Measurements from ENCODE around the gene CTNND1. TPM values are rescaled to one million over a fixed set of nuclear protein-coding genes. Genes with fewer than 3 reads are reported as not detected.

Gene CTNND1
- total and polyA plus RNA-seq, 2 experiments from 2014 or later = 39.1 to 136 TPM

DNA sequence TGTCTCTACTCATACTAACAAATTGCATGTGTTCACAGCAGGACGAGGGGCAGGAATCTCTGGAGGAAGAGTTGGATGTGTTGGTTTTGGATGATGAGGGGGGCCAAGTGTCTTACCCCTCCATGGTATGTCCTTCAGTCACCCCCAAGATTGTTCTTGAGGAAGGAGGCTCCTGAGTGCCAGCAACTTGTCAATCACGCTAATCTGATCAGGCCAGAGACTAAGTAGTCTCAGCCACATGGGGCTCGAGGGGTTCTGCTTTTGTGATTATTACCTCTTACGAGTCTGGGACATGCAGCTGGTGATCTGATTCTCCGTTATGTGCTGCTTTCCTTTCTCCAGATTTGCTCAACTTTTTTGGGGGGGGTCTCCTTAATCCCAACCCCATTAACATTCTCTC lies 54.3 kb downstream of the CTNND1 start:
- Mint-ChIP-seq H3K27me3 (ENCODE audit: insufficient read depth, low read depth, poor library complexity) (peaks cover 6% of the 10 kb centered on the region), H3K4me3 (no peak overlapping the region), H3K27ac (0 out of 2 replicates have a peak overlapping the region, but pooled peaks have one; percentile 10), H3K36me3 (ENCODE audit: low read depth) (peaks cover 60% of the 10 kb centered on the region), H3K9me3 (no peaks in the 10 kb centered on the region; the same call in 2 of the 3 replicates), H3K4me1 (no peaks in the 10 kb centered on the region)
- Histone ChIP-seq H3F3A (replicated peaks; ENCODE audit: low read depth) (peaks cover 7% of the 10 kb centered on the region; the same call in 1 of the 2 replicates), H3K4me1 (ENCODE audit: insufficient read depth) (no peaks in the 10 kb centered on the region), H3K4me3 (no peak overlapping the region), H3K9me2 (ENCODE audit: insufficient read depth) (no peaks in the 10 kb centered on the region), H3K27me3 (ENCODE audit: insufficient read depth) (no peaks in the 10 kb centered on the region), H4K20me1 (replicated peaks; ENCODE audit: insufficient read depth) (no peaks in the 10 kb centered on the region; the same call in 1 of the 2 replicates), H3K4me2 (no peak overlapping the region), H3K27ac (ENCODE audit: low read depth) (no peak overlapping the region), H3K36me3 (ENCODE audit: insufficient read depth) (peaks cover 53% of the 10 kb centered on the region), H3K79me2 (replicated peaks; ENCODE audit: insufficient read depth) (no peaks in the 10 kb centered on the region), H2AFZ (no peak overlapping the region)
- TF ChIP-seq POLR2AphosphoS5 (IDR thresholded peaks at IDR 0.05; ENCODE audit: low read depth) (no peak), NANOG (IDR thresholded peaks at IDR 0.05; ENCODE audit: borderline replicate concordance) (no peak), EZH2 (IDR thresholded peaks at IDR 0.05; ENCODE audit: low read depth, unreplicated experiment) (no peak), STAT1 (IDR thresholded peaks at IDR 0.05; ENCODE audit: unreplicated experiment) (no peak), ZNF331 (CRISPR knock-in tag; IDR thresholded peaks at IDR 0.05; ENCODE audit: low read depth) (no peak), ZNF114 (CRISPR knock-in tag; IDR thresholded peaks at IDR 0.05) (no peak)
- TF ChIP-seq, protein P1, sequence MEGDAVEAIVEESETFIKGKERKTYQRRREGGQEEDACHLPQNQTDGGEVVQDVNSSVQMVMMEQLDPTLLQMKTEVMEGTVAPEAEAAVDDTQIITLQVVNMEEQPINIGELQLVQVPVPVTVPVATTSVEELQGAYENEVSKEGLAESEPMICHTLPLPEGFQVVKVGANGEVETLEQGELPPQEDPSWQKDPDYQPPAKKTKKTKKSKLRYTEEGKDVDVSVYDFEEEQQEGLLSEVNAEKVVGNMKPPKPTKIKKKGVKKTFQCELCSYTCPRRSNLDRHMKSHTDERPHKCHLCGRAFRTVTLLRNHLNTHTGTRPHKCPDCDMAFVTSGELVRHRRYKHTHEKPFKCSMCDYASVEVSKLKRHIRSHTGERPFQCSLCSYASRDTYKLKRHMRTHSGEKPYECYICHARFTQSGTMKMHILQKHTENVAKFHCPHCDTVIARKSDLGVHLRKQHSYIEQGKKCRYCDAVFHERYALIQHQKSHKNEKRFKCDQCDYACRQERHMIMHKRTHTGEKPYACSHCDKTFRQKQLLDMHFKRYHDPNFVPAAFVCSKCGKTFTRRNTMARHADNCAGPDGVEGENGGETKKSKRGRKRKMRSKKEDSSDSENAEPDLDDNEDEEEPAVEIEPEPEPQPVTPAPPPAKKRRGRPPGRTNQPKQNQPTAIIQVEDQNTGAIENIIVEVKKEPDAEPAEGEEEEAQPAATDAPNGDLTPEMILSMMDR (conservative IDR thresholded peaks at IDR 0.05; ENCODE audit: low read depth in 2 of 2) = no peak
- TF ChIP-seq, protein P2, sequence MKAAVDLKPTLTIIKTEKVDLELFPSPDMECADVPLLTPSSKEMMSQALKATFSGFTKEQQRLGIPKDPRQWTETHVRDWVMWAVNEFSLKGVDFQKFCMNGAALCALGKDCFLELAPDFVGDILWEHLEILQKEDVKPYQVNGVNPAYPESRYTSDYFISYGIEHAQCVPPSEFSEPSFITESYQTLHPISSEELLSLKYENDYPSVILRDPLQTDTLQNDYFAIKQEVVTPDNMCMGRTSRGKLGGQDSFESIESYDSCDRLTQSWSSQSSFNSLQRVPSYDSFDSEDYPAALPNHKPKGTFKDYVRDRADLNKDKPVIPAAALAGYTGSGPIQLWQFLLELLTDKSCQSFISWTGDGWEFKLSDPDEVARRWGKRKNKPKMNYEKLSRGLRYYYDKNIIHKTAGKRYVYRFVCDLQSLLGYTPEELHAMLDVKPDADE (IDR thresholded peaks at IDR 0.05) = no peak
- TF ChIP-seq, protein P3, sequence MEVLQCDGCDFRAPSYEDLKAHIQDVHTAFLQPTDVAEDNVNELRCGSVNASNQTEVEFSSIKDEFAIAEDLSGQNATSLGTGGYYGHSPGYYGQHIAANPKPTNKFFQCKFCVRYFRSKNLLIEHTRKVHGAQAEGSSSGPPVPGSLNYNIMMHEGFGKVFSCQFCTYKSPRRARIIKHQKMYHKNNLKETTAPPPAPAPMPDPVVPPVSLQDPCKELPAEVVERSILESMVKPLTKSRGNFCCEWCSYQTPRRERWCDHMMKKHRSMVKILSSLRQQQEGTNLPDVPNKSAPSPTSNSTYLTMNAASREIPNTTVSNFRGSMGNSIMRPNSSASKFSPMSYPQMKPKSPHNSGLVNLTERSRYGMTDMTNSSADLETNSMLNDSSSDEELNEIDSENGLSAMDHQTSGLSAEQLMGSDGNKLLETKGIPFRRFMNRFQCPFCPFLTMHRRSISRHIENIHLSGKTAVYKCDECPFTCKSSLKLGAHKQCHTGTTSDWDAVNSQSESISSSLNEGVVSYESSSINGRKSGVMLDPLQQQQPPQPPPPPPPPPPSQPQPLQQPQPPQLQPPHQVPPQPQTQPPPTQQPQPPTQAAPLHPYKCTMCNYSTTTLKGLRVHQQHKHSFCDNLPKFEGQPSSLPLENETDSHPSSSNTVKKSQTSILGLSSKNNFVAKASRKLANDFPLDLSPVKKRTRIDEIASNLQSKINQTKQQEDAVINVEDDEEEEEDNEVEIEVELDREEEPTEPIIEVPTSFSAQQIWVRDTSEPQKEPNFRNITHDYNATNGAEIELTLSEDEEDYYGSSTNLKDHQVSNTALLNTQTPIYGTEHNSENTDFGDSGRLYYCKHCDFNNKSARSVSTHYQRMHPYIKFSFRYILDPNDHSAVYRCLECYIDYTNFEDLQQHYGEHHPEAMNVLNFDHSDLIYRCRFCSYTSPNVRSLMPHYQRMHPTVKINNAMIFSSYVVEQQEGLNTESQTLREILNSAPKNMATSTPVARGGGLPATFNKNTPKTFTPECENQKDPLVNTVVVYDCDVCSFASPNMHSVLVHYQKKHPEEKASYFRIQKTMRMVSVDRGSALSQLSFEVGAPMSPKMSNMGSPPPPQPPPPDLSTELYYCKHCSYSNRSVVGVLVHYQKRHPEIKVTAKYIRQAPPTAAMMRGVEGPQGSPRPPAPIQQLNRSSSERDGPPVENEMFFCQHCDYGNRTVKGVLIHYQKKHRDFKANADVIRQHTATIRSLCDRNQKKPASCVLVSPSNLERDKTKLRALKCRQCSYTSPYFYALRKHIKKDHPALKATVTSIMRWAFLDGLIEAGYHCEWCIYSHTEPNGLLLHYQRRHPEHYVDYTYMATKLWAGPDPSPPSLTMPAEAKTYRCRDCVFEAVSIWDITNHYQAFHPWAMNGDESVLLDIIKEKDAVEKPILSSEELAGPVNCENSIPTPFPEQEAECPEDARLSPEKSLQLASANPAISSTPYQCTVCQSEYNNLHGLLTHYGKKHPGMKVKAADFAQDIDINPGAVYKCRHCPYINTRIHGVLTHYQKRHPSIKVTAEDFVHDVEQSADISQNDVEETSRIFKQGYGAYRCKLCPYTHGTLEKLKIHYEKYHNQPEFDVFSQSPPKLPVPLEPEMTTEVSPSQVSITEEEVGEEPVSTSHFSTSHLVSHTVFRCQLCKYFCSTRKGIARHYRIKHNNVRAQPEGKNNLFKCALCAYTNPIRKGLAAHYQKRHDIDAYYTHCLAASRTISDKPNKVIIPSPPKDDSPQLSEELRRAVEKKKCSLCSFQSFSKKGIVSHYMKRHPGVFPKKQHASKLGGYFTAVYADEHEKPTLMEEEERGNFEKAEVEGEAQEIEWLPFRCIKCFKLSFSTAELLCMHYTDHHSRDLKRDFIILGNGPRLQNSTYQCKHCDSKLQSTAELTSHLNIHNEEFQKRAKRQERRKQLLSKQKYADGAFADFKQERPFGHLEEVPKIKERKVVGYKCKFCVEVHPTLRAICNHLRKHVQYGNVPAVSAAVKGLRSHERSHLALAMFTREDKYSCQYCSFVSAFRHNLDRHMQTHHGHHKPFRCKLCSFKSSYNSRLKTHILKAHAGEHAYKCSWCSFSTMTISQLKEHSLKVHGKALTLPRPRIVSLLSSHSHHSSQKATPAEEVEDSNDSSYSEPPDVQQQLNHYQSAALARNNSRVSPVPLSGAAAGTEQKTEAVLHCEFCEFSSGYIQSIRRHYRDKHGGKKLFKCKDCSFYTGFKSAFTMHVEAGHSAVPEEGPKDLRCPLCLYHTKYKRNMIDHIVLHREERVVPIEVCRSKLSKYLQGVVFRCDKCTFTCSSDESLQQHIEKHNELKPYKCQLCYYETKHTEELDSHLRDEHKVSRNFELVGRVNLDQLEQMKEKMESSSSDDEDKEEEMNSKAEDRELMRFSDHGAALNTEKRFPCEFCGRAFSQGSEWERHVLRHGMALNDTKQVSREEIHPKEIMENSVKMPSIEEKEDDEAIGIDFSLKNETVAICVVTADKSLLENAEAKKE (CRISPR knock-in tag; IDR thresholded peaks at IDR 0.05) = no peak
- DNase-seq (ENCODE audit: low spot score) (no peak), ATAC-seq (no peak)

Data from GM23338 (cell line).